ENCODE measurements around the gene TMCC2. TPM values are rescaled to one million over a fixed set of nuclear protein-coding genes. Genes with fewer than 3 reads are reported as not detected.

Gene TMCC2
- total RNA-seq, 1 donor from 2014 or later = 5.6 TPM

DNA sequence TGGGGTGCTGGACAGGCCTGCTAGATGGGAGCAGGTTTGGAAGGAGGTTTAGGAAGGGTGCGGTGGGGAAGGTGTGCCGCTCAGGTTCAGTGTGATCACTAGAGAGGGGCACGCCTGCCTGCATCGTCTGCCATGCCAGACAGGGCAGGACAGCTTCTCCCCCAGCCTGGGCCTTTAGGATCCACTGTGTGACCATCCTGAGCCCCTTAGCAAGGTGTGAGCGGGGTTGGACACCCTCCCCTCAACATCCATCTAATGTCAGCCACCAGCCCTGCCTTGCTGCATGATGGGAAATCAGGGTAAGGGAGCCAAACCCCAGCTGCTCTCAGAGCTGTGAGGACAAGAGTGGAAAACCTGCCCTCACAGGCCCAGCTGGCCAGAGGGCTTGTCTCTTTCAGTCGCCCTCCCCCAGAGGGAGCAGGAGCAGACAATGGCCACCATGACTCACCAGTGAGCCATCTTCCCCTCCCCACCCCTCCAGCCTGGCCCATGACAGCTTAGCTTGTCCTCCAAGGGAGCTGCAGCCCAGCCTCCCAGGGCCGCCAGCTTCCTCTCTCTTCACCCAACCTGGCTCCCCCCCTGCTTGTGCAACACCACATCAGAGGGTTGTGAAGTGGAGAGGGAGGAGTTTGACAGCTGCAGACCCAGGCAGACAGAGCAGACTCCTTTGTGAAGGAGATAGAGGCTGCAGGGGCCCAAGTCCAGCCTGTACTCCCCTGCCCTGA lies 56.8 kb downstream of the TMCC2 start:
- Mint-ChIP-seq H3K9me3 (ENCODE audit: unreplicated experiment) (no peaks in the 10 kb centered on the region), H3K4me3 (ENCODE audit: unreplicated experiment) (no peak overlapping the region), H3K27me3 (ENCODE audit: unreplicated experiment) (peaks cover 7% of the 10 kb centered on the region), H3K27ac (ENCODE audit: unreplicated experiment) (peak overlapping the region; percentile 20), H3K36me3 (ENCODE audit: low read depth, unreplicated experiment) (no peaks in the 10 kb centered on the region), H3K4me1 (ENCODE audit: unreplicated experiment) (peaks cover 26% of the 10 kb centered on the region)
- peak; percentile 53 for DNase-seq (ENCODE audit: low spot score)
- TF ChIP-seq, protein P1, sequence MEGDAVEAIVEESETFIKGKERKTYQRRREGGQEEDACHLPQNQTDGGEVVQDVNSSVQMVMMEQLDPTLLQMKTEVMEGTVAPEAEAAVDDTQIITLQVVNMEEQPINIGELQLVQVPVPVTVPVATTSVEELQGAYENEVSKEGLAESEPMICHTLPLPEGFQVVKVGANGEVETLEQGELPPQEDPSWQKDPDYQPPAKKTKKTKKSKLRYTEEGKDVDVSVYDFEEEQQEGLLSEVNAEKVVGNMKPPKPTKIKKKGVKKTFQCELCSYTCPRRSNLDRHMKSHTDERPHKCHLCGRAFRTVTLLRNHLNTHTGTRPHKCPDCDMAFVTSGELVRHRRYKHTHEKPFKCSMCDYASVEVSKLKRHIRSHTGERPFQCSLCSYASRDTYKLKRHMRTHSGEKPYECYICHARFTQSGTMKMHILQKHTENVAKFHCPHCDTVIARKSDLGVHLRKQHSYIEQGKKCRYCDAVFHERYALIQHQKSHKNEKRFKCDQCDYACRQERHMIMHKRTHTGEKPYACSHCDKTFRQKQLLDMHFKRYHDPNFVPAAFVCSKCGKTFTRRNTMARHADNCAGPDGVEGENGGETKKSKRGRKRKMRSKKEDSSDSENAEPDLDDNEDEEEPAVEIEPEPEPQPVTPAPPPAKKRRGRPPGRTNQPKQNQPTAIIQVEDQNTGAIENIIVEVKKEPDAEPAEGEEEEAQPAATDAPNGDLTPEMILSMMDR (IDR thresholded peaks at IDR 0.05; ENCODE audit: unreplicated experiment) = no peak

DNA sequence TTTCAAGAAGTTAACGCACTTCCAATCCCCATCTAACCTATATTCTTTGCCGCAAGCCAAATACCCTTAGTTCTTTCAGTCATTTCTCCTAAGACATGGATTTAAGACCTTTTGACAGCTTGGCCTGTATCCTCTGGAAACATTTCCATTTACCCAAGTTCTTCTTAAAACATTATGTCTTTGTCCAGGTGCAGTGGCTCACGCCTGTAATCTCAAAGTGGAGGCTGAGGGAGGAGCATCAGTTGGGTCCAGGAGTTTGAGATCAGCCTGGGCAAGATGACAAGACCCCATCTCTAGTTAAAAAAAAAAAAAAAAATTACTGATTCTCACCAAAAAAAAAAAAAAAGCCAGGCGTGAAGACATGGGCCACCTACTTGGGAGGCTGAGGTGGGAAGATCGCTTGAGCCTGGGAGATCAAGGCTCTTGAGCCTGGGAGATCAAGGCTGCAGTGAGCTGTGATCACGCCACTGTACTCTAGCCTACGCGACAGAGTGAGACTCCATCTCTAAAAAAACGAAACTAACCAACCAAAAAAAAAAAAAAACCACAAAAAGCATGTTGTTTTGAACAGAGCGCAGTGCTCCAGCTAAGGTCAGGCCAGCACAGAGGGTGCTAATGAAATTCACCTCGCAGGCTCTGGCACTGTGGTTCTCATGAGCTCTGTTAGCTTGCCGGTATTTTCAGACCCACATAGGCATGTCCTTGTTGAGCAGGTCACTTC lies 57.8 kb downstream of the TMCC2 start:
- TF ChIP-seq, protein P1 (IDR thresholded peaks at IDR 0.05; ENCODE audit: unreplicated experiment) = no peak
- no peak overlapping the region for H3K4me3 Mint-ChIP-seq (ENCODE audit: unreplicated experiment)
- H3K27ac Mint-ChIP-seq (ENCODE audit: unreplicated experiment) = peak overlapping the region; percentile 20

DNA sequence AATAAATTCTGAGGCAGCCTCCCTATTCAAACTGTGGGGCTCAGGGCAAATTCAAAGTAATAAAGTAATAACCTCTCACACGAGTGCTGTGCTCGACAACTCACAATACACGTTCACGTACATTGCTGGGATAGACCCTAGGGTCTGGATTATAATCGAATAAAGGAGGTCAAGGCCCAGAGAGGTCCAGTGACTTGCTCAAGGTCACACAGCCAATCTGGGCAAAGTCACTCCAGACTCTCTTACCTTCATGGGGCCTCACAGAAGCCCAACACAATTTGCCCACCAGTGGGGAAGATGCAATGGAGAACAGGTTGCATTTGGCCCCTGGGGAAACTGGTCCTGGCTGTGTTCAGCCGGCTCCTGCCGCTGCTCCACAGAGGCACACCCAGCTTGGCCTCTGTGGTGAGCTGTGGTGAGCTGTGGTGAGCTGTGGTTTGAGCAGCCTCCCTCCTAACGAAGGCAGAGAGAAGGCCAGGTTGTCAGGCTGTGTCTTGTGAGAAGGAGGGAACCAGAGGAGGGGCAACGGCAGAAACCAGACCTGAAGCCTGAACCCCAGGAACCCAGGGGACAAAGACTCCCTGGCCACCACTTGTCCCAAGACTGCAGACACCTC lies 58.7 kb downstream of the TMCC2 start:
- no peak overlapping the region for H3K4me3 Mint-ChIP-seq (ENCODE audit: unreplicated experiment)
- no peaks in the 10 kb centered on the region for H3K36me3 Mint-ChIP-seq (ENCODE audit: low read depth, unreplicated experiment)
- H3K9me3 Mint-ChIP-seq (ENCODE audit: unreplicated experiment) = no peaks in the 10 kb centered on the region
- peaks cover 7% of the 10 kb centered on the region for H3K27me3 Mint-ChIP-seq (ENCODE audit: unreplicated experiment)
- H3K4me1 Mint-ChIP-seq (ENCODE audit: unreplicated experiment) = peaks cover 26% of the 10 kb centered on the region
- DNase-seq (ENCODE audit: low spot score) = no peak
- TF ChIP-seq, protein P1 (IDR thresholded peaks at IDR 0.05; ENCODE audit: unreplicated experiment) = no peak
- no peak overlapping the region for H3K27ac Mint-ChIP-seq (ENCODE audit: unreplicated experiment)

More for the DNA sequence above, 57.8 kb downstream of the TMCC2 start:
- H3K9me3 Mint-ChIP-seq (ENCODE audit: unreplicated experiment) = no peaks in the 10 kb centered on the region
- no peaks in the 10 kb centered on the region for H3K36me3 Mint-ChIP-seq (ENCODE audit: low read depth, unreplicated experiment)
- H3K27me3 Mint-ChIP-seq (ENCODE audit: unreplicated experiment) = peaks cover 7% of the 10 kb centered on the region
- H3K4me1 Mint-ChIP-seq (ENCODE audit: unreplicated experiment) = peaks cover 26% of the 10 kb centered on the region
- no peak for DNase-seq (ENCODE audit: low spot score)

DNA sequence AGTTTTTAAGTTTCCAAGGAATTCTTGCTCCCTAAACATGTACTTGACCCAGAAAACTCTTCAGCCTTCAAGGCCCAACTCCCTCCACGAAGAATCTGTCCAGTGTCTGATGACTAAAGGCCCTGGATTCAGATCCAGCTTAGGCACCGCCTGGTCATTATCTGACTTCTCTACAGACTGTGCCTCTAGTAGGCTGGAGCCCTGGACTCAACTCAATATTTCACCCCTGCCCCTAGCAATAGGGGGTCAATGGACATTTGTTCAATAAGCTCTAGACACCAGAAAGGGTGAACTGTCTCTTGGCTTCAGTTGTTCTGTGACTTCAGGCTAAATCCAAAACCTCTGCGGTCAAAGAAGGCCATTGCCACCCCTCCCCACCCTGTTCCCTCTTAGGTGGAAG lies 59.3 kb downstream of the TMCC2 start:
- TF ChIP-seq, protein P1 (IDR thresholded peaks at IDR 0.05; ENCODE audit: unreplicated experiment) = no peak
- Mint-ChIP-seq H3K27ac (ENCODE audit: unreplicated experiment) (no peak overlapping the region), H3K9me3 (ENCODE audit: unreplicated experiment) (no peaks in the 10 kb centered on the region), H3K36me3 (ENCODE audit: low read depth, unreplicated experiment) (no peaks in the 10 kb centered on the region), H3K27me3 (ENCODE audit: unreplicated experiment) (peaks cover 7% of the 10 kb centered on the region), H3K4me3 (ENCODE audit: unreplicated experiment) (no peak overlapping the region), H3K4me1 (ENCODE audit: unreplicated experiment) (peaks cover 26% of the 10 kb centered on the region)
- DNase-seq (ENCODE audit: low spot score) = no peak

Measured in endothelial cell (in vitro differentiated cells).